ENCODE measurements around the gene BCAN. TPM values are rescaled to one million over a fixed set of nuclear protein-coding genes. Genes with fewer than 3 reads are reported as not detected.
A peak's percentile ranks its signal among the peaks of the same experiment; 100 is the strongest.

The BCAN gene
- total and polyA plus RNA-seq, 2 of the 8 experiments (the other 6 are each of a cell fraction or from before 2014, with no cell fraction given), result 4.5 to 24.0 TPM

DNA sequence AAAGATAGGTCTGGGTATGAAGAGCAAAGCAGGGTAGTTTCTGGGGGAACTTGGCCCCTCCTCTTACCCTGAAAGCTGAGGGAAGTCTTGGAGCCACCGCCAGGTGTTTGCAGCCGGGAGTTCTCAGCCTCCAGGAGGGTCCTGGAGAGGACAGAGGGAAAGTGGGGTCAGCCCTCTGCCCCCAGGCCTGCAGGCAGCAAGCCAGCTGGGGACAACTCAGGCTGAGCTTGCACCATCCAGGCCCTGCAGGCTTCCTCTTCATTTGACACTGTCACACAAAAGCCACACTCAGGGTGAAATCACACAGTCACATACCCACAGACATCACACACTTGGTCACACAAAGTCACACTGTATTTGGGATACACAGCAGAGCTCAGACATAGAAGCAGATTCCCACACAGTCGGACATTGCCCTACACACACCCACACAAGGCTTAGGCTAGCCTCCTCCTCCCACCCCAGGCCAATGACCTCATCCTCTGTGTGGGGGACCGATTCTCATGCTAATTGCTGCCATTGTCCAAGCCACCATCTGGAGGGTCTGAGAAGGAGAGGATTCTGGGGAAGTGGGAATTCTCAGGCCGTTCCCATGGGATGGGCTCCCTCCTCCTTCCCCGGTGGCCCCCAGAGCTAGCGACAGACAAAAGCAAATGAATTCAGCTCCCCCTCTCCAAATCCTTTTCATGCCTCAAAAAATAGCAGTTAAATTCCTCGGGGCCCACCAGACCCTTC, 31.6 kb downstream of the BCAN start (continued):
- TF ChIP-seq HDAC6 (IDR thresholded peaks at IDR 0.05; ENCODE audit: low read depth, low read length), result no peak
- TF ChIP-seq, protein P1, sequence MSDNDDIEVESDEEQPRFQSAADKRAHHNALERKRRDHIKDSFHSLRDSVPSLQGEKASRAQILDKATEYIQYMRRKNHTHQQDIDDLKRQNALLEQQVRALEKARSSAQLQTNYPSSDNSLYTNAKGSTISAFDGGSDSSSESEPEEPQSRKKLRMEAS (IDR thresholded peaks at IDR 0.05), result peak; percentile 51; the same call in 1 of the 2 replicates
- TF ChIP-seq EGR1 (IDR thresholded peaks at IDR 0.05; ENCODE audit: borderline replicate concordance, low read depth, low read length), result peak; percentile 90; the same call in 1 of the 2 replicates
- TF ChIP-seq TCF12 (IDR thresholded peaks at IDR 0.05; ENCODE audit: low read depth, low read length), result peak; percentile 95
- no peak for TF ChIP-seq KDM1A (IDR thresholded peaks at IDR 0.05; ENCODE audit: borderline replicate concordance, low read length)
- no peak; the same call in 1 of the 2 replicates for TF ChIP-seq CEBPB (IDR thresholded peaks at IDR 0.05; ENCODE audit: low read depth, low read length)
- peak in 1 of 2 experiments; percentile 87; a peak in 2 of 3 replicates for TF ChIP-seq POLR2A (IDR thresholded peaks at IDR 0.05; ENCODE audit: control extremely low read depth in 1 of 2, low read depth in 2 of 2, low read length in 2 of 2)
- peak; percentile 80 for TF ChIP-seq SAP30 (IDR thresholded peaks at IDR 0.05; ENCODE audit: insufficient read depth, insufficient replicate concordance, low read length)
- TF ChIP-seq MAFK (IDR thresholded peaks at IDR 0.05; ENCODE audit: low read depth, low read length), result no peak
- TF ChIP-seq CHD7 (IDR thresholded peaks at IDR 0.05; ENCODE audit: insufficient replicate concordance, low read length), result no peak

All from H1 (cell line).